ENCODE results near the gene MTMR2. TPM values are rescaled to one million over a fixed set of nuclear protein-coding genes. Genes with fewer than 3 reads are reported as not detected.

The MTMR2 gene
- total RNA-seq = 14.7 TPM
- long read RNA-seq, full-length matches to known transcripts = 6 of 16 reads
- long read RNA-seq, partial matches to known transcripts = 3 of 16 reads
- long read RNA-seq, other reads (novel, unspliced or antisense) = 7 of 16 reads

- ATAC-seq (peak; percentile 100), DNase-seq (ENCODE audit: missing footprints) (peak; percentile 91)
- intact Hi-C loops (cut with DNase I) = loop anchor here (5.0 kb wide), 1 partner anchor 418 kb away; the partner anchor contains the start of gene MAML2
Measured at GRCh38 chr11:95923728-95924413, at the start of gene MTMR2. TSS of gene MTMR2 (minus strand) at chr11:95924107. CDS start at chr11:95923954, 153 bp downstream.

GRCh38 chr11:95972060-95972459 lies 48.2 kb upstream of the MTMR2 start:
- ATAC-seq (no peak), DNase-seq (ENCODE audit: missing footprints) (no peak)
- intact Hi-C loops (cut with DNase I) = no loop called here

DNA sequence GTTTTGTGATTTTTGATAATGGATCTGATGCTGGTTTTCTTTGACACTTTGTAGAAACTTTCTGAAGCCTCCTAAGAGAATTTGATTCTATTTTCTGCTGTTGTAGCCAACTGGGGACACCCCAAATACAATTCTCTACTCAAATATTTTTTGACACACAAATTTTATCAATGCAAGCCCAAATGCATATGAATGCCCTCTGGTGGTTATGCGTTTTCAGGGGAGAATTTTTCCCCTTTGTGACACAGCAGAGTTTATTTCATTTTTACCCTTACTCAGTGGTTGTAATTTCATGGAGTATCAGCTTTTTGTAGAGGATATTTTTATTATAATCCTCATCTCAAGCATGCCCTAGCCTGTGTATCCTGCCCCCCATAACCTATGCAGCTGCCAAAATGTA lies 44.7 kb upstream of the MTMR2 start:
- DNase-seq (ENCODE audit: missing footprints) = no peak
- no peak for ATAC-seq
- intact Hi-C loops (cut with DNase I) = no loop called here

DNA sequence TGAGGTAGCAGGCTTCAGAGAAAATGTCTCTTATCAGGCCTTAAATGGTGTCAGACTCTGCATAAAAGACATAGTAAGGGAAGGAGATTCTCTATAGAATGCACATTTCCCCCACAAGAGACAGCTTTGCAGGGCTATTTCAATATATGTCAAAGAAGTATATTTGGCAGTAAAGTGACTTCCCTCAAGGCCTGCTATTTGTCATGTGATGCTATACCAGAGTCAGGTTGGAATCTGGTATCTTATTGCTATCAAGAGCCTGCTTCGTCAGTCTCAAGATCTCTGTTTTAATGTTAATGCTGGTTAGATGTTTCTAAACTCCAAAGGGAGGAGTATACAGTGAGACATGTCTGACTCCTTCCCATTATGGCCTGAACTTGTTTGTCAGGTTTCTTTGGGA lies 40.4 kb upstream of the MTMR2 start:
- intact Hi-C loops (cut with DNase I) = no loop called here
- ATAC-seq = no peak
- DNase-seq (ENCODE audit: missing footprints) = no peak

GRCh38 chr11:95961758-95962157 lies 37.9 kb upstream of the MTMR2 start:
- no peak for ATAC-seq
- intact Hi-C loops (cut with DNase I) = no loop called here
- no peak for DNase-seq (ENCODE audit: missing footprints)

GRCh38 chr11:95950905-95951304 lies 27.0 kb upstream of the MTMR2 start:
- no peak for ATAC-seq
- intact Hi-C loops (cut with DNase I) = no loop called here
- DNase-seq (ENCODE audit: missing footprints) = no peak

- ATAC-seq (no peak), DNase-seq (ENCODE audit: missing footprints) (no peak)
- intact Hi-C loops (cut with DNase I) = no loop called here
Measured at GRCh38 chr11:95948637-95949036, 24.7 kb upstream of the MTMR2 start.

DNA sequence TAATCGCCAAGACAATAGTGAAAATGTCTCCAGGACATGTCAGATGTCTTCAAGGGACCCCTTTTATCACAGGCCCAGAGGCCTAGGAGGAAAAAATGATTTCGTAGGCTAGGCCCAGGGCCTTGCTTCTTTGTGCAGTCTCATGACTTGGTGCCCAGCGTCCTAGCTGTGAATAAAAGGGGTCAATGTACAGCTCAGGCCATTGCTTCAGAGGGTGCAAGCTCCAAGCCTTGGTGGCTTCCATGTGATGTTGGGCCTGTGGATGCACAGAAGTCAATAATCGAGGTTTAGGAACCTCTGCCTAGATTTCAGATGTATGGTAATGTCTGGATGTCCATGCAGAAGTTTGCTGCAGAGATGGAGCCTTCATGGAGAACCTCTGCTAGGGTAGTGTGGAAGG lies 20.7 kb upstream of the MTMR2 start:
- DNase-seq (ENCODE audit: missing footprints) (no peak), ATAC-seq (no peak)
- intact Hi-C loops (cut with DNase I) = no loop called here

DNA sequence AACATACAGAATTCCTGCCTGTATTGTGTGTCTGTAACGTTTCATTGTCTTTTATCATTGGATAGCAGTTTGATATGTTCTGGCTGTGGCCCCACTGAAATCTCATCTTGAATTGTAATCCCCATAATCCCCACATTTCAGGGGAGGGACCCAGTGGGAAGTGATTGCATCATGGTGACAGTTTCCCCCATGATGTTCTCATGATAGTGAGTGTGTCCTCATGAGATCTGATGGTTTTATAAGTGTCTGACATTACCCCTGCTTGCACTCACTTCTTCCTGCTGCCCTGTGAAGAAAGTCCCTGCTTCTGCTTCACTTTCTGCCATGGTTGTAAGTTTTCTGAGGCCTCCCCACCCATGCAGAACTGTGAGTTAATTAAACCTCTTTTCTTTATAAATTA lies 19.6 kb upstream of the MTMR2 start:
- no peak for ATAC-seq
- intact Hi-C loops (cut with DNase I) = no loop called here
- DNase-seq (ENCODE audit: missing footprints) = no peak

DNA sequence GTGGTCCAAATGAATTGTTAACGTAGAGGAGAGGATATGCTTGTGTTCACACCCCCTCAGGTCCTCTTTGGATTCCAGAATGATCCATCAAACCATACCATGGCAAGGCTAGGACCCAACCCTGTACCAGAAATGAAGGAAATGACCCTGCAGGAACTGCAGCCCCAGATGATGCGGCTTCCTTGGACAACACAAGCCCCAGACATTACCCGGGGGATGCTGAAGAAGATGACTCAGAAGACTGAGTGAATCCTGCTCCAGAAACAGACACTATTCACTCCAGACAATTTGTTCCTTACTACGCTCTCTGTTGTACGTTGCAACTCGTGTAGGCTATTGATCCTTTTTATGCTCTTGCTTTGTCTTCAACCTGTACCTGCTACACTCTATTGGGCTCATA lies 15.2 kb upstream of the MTMR2 start:
- no peak for DNase-seq (ENCODE audit: missing footprints)
- ATAC-seq = no peak
- intact Hi-C loops (cut with DNase I) = no loop called here

DNA sequence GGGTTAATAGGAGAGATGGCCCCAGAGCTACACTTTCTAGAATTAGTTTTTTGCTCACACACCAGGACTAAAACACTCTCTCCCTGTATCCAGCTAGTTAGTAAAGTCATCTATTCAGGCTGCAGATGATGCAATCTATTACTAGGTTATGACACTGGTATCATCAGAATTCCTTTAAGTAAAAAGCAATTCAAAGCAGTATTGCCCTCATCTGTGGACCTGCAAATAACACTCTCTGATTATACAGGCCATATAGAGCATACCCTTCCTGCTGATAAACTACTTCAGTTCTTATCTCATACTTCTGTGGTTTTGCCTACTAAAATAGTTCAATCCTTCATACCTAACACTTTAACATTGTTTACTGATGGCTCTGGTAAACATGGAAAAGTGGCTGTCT lies 13.5 kb upstream of the MTMR2 start:
- intact Hi-C loops (cut with DNase I) = no loop called here
- ATAC-seq (no peak), DNase-seq (ENCODE audit: missing footprints) (no peak)

DNA sequence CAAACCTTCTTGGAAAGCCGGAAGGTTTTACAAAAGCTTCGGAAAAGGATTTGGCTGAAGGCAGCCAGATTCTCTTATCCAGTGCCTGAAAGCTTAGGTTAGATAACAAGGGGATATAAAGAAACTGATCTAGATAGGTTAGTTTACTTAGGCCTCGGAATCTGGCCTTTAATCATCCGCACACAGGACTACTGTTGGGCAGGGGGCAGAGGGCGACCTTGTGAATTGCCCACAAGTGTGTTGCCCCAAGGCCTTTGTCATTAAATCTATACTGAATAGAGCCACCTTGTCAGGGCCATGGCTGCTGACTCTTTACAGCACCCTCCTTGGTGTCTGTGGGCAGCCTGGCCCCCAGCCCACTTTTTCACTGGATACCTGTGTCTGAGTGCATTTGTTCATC lies 9.7 kb upstream of the MTMR2 start:
- intact Hi-C loops (cut with DNase I) = no loop called here
- ATAC-seq = no peak
- no peak for DNase-seq (ENCODE audit: missing footprints)

DNA sequence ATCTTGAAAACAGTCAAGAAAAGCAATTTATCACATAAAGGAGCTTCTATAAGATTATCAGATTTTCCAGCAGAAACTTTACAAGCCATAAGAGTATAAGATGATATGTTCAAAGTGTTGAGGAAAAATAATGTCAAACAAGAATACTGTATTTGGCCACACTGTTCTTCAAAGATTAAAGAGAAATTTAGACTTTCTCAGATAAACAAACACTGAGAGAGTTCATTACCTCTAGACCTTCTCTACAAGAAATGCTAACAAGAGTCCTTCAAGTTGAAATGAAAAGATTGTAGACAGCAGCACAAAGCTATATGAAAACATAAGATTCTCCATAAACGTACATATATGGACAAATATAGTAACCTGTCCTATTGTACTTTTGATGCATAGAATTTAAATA lies 8.0 kb upstream of the MTMR2 start:
- DNase-seq (ENCODE audit: missing footprints) = no peak
- intact Hi-C loops (cut with DNase I) = no loop called here

GRCh38 chr11:95930948-95931347 lies 7.0 kb upstream of the MTMR2 start:
- DNase-seq (ENCODE audit: missing footprints) = no peak
- intact Hi-C loops (cut with DNase I) = no loop called here
- ATAC-seq = no peak

More for the DNA sequence above, 8.0 kb upstream of the MTMR2 start:
- ATAC-seq = no peak

DNA sequence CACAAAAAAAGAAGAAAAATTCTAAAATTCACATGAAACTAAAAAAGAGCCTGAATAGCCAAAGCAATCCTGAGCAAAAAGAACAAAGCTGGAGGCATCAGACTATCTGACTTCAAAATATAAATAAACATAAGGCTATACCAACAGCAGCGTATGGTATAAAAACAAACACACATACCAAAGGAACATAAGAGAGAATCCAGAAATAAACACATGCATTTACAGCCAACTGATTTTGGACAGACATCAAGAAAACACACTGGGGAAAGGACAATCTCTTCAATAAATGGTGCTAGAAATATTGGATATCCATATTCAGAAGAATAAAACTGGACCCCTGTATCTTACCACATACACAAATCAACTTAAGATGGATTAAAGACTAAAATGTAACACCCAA lies 2.8 kb upstream of the MTMR2 start:
- DNase-seq (ENCODE audit: missing footprints) = no peak
- intact Hi-C loops (cut with DNase I) = no loop called here

DNA sequence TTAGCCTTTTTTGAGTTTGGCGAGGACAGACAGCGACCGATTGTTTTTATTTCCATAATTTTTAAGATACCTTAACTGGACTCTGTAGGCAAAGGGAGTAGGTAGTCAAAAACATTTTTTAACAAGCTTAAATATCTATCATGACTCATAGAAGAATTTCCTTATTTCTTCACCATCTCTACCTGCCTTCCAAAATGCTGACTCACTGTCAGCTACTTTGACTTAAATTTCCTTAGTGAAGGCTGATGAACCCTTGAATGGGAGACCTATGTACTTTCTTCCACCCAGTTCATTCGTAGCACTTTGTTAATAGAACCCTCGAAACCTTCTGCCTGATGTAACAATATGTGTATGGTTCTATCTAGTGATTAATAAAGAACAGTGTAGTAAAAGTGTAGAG lies 1.1 kb upstream of the MTMR2 start:
- ATAC-seq = no peak
- DNase-seq (ENCODE audit: missing footprints) = no peak
- intact Hi-C loops (cut with DNase I) = no loop called here

More for the DNA sequence above, 2.8 kb upstream of the MTMR2 start:
- ATAC-seq = no peak

DNA sequence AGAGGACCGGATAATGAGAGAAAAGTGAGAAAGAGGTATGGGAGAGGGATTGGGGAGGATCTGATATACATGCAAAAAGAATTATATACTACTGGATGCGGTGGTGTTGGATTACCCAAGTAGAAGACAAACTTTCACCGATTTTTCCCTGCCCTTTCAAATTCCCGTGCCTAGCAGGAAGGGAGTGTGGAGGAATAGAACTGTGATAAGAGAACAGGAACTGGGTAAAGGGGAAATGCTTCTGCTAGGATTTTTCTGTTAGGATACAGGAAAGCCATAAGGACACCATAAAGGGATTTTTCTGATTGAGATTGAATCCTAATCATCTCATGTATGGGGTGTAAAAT lies 480 bp upstream of the MTMR2 start:
- ATAC-seq (peak; percentile 9), DNase-seq (ENCODE audit: missing footprints) (no peak)
- intact Hi-C loops (cut with DNase I) = loop anchor here (5.0 kb wide), 1 partner anchor 418 kb away; the partner anchor contains the start of gene MAML2

DNA sequence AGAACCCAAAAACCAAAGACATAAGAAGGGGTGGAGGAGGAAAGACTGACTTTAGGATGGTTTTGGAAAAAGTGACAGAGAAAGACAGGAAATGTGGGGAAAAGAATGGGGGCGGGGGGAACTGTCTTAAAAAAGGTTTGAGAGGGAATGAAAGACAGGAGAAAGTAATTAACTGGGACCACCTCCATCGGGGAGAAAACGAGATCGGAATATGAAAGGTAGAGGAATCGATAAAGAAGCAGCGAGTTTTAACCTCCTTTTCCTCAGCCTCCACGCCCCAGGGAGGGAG lies 524 bp downstream of the MTMR2 start:
- ATAC-seq (no peak), DNase-seq (ENCODE audit: missing footprints) (no peak)
- intact Hi-C loops (cut with DNase I) = loop anchor here (5.0 kb wide), 1 partner anchor 419 kb away; the partner anchor contains the start of gene MAML2

- ATAC-seq = no peak
- intact Hi-C loops (cut with DNase I) = loop anchor here (5.0 kb wide), 1 partner anchor 420 kb away; the partner anchor contains the start of gene MAML2
- DNase-seq (ENCODE audit: missing footprints) = no peak
Measured at GRCh38 chr11:95922536-95923438, 1.1 kb downstream of the MTMR2 start.

DNA sequence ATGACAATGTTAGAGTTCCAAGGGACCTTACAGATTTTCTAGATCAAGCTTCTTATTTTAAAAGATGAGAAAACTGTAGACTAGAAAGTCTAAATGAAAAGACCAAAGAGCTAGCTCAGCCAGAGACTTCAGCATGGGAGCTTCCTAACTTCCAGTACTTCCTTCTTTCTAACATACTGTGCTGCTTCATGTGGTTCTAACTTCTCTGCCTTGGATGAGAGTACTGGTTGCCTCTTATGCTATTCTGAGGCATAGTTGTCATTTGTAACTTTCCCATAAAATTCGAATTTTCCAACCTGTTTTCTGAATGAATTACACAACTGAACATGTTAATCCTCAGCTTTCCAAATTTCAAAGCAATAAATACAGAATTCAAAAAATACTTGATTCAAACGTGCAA lies 1.8 kb downstream of the MTMR2 start:
- ATAC-seq = no peak
- intact Hi-C loops (cut with DNase I) = loop anchor here (5.0 kb wide), 1 partner anchor 420 kb away; the partner anchor contains the start of gene MAML2
- DNase-seq (ENCODE audit: missing footprints) = no peak

Data from Right ventricle myocardium inferior (tissue), 1 donor.